SK-N-SH treated with all-trans-retinoic acid at 6 μM for 48 hours (cell line): ENCODE results near the gene S100PBP.

Experiments
- ATAC-seq: fragments of 200-7000 bp; cut with Tn5 transposase; 3 replicates; pipeline ENCODE4 v1.9.1; 2020; ENCODE audit warnings: mild to moderate bottlenecking, moderate library complexity
- ARNTL ChIP-seq: fragments of 450-650 bp; formaldehyde crosslinking; IDR thresholded peaks from 2 replicates; pipeline ENCODE4 v1.5.0; 2020; ENCODE audit warnings: low read depth, mild to moderate bottlenecking, moderate library complexity, borderline replicate concordance
- BACH2 ChIP-seq: fragments of 250-450 bp; sonication (Bioruptor Pico); IDR thresholded peaks from 2 replicates; pipeline ENCODE4 v1.9.0; 2021; ENCODE audit warnings: mild to moderate bottlenecking, borderline replicate concordance
- CREB5 ChIP-seq: fragments of 250-450 bp; sonication (Bioruptor Pico); IDR thresholded peaks from 2 replicates; pipeline ENCODE4 v1.5.1; 2020; ENCODE audit warnings: low read depth, mild to moderate bottlenecking, moderate library complexity
- CSDC2 ChIP-seq: fragments of 250-450 bp; sonication (Bioruptor Pico); IDR thresholded peaks from 2 replicates; pipeline ENCODE4 v1.5.0; 2020; ENCODE audit warnings: mild to moderate bottlenecking, moderate library complexity
- CSRNP3 ChIP-seq: fragments of 250-450 bp; sonication (Bioruptor Pico); IDR thresholded peaks from 2 replicates; pipeline ENCODE4 v1.5.1; 2021; ENCODE audit warnings: mild to moderate bottlenecking, moderate library complexity
- ESRRG ChIP-seq: fragments of 250-450 bp; sonication (Bioruptor Pico); IDR thresholded peaks from 2 replicates; pipeline ENCODE4 v1.6.1; 2021; ENCODE audit warnings: mild to moderate bottlenecking
- ISL1 ChIP-seq: fragments of 250-450 bp; sonication (Bioruptor Pico); IDR thresholded peaks from 2 replicates; pipeline ENCODE4 v2.1.2; 2022; ENCODE audit warnings: mild to moderate bottlenecking, moderate library complexity
- OSR1 ChIP-seq: fragments of 250-450 bp; sonication (Bioruptor Pico); IDR thresholded peaks from 2 replicates; pipeline ENCODE4 v1.8.0; 2022; ENCODE audit warnings: moderate library complexity, mild to moderate bottlenecking, inconsistent platforms
- PATZ1 ChIP-seq: fragments of 250-450 bp; sonication (Bioruptor Pico); IDR thresholded peaks from 2 replicates; pipeline ENCODE4 v1.8.0; 2020; ENCODE audit warnings: mild to moderate bottlenecking, moderate library complexity, borderline replicate concordance
- POU6F1 ChIP-seq: fragments of 250-450 bp; sonication (Bioruptor Pico); IDR thresholded peaks from 2 replicates; pipeline ENCODE4 v1.8.0; 2021; ENCODE audit warnings: low read depth, mild to moderate bottlenecking, moderate library complexity, borderline replicate concordance
- PPARA ChIP-seq: fragments of 250-450 bp; sonication (Bioruptor Pico); IDR thresholded peaks from 2 replicates; pipeline ENCODE4 v1.5.0; 2020; ENCODE audit warnings: mild to moderate bottlenecking, borderline replicate concordance
- RARB ChIP-seq: fragments of 250-450 bp; sonication (Bioruptor Pico); IDR thresholded peaks from 2 replicates; pipeline ENCODE4 v1.8.0; 2021; ENCODE audit warnings: mild to moderate bottlenecking, moderate library complexity
- SNAI2 ChIP-seq: fragments of 250-450 bp; sonication (Bioruptor Pico); IDR thresholded peaks from 2 replicates; pipeline ENCODE4 v1.5.0; 2020; ENCODE audit warnings: mild to moderate bottlenecking, moderate library complexity
- TOX ChIP-seq: fragments of 250-450 bp; sonication (Bioruptor Pico); IDR thresholded peaks from 2 replicates; pipeline ENCODE4 v1.8.0; 2021; ENCODE audit warnings: mild to moderate bottlenecking, moderate library complexity, borderline replicate concordance
- TSHZ2 ChIP-seq: fragments of 250-450 bp; sonication (Bioruptor Pico); IDR thresholded peaks from 2 replicates; pipeline ENCODE4 v1.5.0; 2020; ENCODE audit warnings: mild to moderate bottlenecking, moderate library complexity
- ZC3H10 ChIP-seq: fragments of 250-450 bp; sonication (Bioruptor Pico); IDR thresholded peaks from 2 replicates; pipeline ENCODE4 v1.5.1; 2021; ENCODE audit warnings: mild to moderate bottlenecking, moderate library complexity
- ZNF70 ChIP-seq: fragments of 450-650 bp; formaldehyde crosslinking; IDR thresholded peaks from 2 replicates; pipeline ENCODE4 v1.5.0; 2020; ENCODE audit warnings: mild to moderate bottlenecking, moderate library complexity

Gene S100PBP

GRCh38 chr1:32863218-32863880 lies 45.9 kb downstream of the S100PBP start (continued):
- TF ChIP-seq POU6F1 (CRISPR knock-in tag), result no peak
- TF ChIP-seq PPARA, result no peak
- no peak for TF ChIP-seq CSDC2 (CRISPR knock-in tag)
- TF ChIP-seq PATZ1, result no peak
- no peak for TF ChIP-seq ZC3H10 (CRISPR knock-in tag)
- no peak for TF ChIP-seq ESRRG (CRISPR knock-in tag)

GRCh38 chr1:32863881-32864245 lies 46.4 kb downstream of the S100PBP start:
- ATAC-seq, result no peak

GRCh38 chr1:32864375-32865019 lies 47.0 kb downstream of the S100PBP start:
- ATAC-seq, result no peak
- TF ChIP-seq RARB (CRISPR knock-in tag) (no peak), ISL1 (CRISPR knock-in tag) (no peak), SNAI2 (no peak), TSHZ2 (CRISPR knock-in tag) (no peak), OSR1 (no peak), CSRNP3 (CRISPR knock-in tag) (no peak)

More at GRCh38 chr1:32863881-32864245, 46.4 kb downstream of the S100PBP start:
- TF ChIP-seq TOX (CRISPR knock-in tag) (no peak), SNAI2 (no peak), ARNTL (CRISPR knock-in tag) (no peak), ZNF70 (CRISPR knock-in tag) (no peak), CREB5 (no peak), BACH2 (CRISPR knock-in tag) (no peak), RARB (CRISPR knock-in tag) (no peak), TSHZ2 (CRISPR knock-in tag) (no peak), ZC3H10 (CRISPR knock-in tag) (no peak), POU6F1 (CRISPR knock-in tag) (no peak)
